Heart left ventricle (tissue), 13 donors: ENCODE data around the gene KDM5B.

Experiments
- POLR2A ChIP-seq, 2 donors: fragments of 450-650 bp; IDR thresholded peaks; one replicate each; pipeline ENCODE4 v1.6.1; 2017; ENCODE audit warnings: antibody characterized with exemption in 2 of 2, mild to moderate bottlenecking in 2 of 2, moderate library complexity in 2 of 2
- TF ChIP-seq, protein P1 (sequence below), 12 donors: fragments of 200-600 bp; sonication (generic) in 4 of 12; IDR thresholded peaks; one replicate each; pipeline versions ENCODE4 v1.5.0 to v1.8.0; 2018 to 2022; ENCODE audit warnings: antibody characterized with exemption in 12 of 12, mild to moderate bottlenecking in 5 of 12
- donor health status: ischemic (EF 13 %, LVEDD 7.1; RV severe dilation, severe dysfunction).
- donor health status: DM: no; HTN: yes; CAD: no.
- donor health status: DM: no; HTN: no; CAD: no.
- donor health status: ischemic (EF 25% LVEDD 6.9; RV normal size, moderate dysfunction).
- donor health status: ischemic (EF 25% LVEDD 5.7; RV mildly dilated, moderate dysfunction).
- donor health status: ischemic (EF 35%, LVEDD 5.7; RV mildly dilated, moderate dysfunction).
- donor health status: nonischemic (EF 11% LVEDD 7.7; RV severe dilation, severe dysfunction).
- donor health status: DM: yes; HTN: yes; CAD: no.
- donor health status: PGD.
- donor health status: ischemic (EF 29% LVEDD 5.4; RV normal size, mild dysfunction).
- donor health status: nonischemic (EF 23%, LVEDD 6.1; RV moderate dilation, normal function).

DNA sequence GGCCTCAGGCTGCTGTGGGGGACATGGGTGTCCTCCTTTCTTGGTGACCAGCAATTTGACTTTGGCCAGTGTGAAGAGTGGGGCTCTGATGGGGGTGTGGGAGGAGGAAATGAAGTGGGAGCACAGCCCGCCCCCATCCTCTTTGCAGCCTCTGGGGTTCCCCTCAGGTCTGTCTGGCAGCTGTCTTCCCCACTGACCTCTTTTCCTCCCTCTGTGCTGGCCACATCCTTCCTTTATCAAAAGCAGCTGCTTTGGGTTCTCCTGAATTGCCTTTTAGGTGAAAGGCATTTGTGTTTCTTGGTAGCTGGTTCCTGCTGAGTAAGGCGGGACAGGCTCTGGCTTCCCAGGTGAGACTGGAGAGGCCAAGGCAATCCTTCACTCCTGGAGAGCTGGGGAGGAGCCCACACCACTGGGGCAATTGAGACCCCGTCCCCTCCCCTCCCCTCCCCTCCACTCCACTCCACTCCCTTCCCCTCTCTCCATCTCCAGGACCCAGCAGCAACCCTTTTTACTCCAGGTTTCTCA, 27.4 kb upstream of the KDM5B start:
- TF ChIP-seq POLR2A (IDR thresholded peaks at IDR 0.05): no peak
- TF ChIP-seq, protein P1, sequence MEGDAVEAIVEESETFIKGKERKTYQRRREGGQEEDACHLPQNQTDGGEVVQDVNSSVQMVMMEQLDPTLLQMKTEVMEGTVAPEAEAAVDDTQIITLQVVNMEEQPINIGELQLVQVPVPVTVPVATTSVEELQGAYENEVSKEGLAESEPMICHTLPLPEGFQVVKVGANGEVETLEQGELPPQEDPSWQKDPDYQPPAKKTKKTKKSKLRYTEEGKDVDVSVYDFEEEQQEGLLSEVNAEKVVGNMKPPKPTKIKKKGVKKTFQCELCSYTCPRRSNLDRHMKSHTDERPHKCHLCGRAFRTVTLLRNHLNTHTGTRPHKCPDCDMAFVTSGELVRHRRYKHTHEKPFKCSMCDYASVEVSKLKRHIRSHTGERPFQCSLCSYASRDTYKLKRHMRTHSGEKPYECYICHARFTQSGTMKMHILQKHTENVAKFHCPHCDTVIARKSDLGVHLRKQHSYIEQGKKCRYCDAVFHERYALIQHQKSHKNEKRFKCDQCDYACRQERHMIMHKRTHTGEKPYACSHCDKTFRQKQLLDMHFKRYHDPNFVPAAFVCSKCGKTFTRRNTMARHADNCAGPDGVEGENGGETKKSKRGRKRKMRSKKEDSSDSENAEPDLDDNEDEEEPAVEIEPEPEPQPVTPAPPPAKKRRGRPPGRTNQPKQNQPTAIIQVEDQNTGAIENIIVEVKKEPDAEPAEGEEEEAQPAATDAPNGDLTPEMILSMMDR (IDR thresholded peaks at IDR 0.05): no peak
